ENCODE data around the gene GALK2.
"Not testable (repeated sequence)": the region's sequence is repeated elsewhere in the genome, so short reads cannot be mapped to it uniquely, and the experiment has no call there.

Gene GALK2

DNA sequence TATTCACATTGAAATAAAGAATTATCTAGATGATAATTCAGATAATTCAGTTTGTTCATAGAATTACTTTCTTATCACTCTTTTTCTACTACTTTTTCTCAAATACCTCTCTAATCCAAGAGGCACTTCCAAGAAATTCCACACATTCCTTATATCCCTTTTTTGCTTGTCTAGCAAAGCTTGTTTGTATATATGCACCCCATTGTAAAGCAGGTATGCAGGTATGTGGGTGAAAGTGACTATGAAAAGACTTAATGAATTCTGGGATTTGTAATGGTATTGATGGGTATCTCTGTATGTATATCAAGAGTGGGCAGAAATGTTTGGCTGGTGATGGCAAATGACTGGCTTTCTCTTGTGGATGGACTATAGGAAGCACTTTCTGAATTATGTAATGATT lies 158.9 kb downstream of the GALK2 start:
- in situ Hi-C loops (cut with HindIII; ENCODE audit: low sequenced_read_pairs), result no loop called here

DNA sequence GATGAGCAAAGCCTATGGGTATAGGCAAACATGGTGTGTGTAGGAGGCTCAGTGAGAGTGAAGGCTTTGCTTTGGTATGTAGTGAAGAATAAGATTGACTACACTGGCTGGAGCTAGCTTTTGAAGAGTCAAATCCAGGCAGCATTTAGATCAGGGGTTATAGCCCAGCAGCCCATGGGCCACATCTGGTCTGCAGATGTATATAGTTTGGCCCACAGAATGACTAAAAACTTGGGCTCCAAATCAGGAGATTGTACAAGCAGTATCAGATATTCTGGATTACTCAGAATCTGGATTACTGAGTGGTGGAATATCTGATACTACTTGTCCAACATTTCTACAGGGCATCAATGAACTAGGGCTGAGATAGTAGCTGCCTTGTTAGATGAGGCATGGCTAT lies 160.1 kb downstream of the GALK2 start:
- in situ Hi-C loops (cut with HindIII; ENCODE audit: low sequenced_read_pairs), result no loop called here

DNA sequence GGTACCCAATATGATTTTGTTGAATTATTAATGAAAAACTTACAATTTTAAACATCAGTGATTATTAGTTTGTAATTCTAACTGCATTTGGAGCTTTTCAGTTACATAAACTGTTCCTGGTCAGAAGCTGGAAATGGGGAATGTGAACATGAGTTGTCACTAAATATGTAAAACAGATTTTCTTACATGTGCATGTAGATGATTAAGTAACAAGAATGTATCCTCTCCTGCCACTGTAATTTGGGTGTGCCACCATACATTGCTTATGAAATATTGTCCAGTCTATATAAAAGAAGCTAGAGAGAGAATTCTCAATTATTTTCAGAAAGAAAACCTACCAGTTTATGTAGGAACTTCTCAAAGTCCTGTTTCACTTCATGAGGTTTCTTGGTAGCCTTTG lies 161.4 kb downstream of the GALK2 start:
- in situ Hi-C loops (cut with HindIII; ENCODE audit: low sequenced_read_pairs), result no loop called here

DNA sequence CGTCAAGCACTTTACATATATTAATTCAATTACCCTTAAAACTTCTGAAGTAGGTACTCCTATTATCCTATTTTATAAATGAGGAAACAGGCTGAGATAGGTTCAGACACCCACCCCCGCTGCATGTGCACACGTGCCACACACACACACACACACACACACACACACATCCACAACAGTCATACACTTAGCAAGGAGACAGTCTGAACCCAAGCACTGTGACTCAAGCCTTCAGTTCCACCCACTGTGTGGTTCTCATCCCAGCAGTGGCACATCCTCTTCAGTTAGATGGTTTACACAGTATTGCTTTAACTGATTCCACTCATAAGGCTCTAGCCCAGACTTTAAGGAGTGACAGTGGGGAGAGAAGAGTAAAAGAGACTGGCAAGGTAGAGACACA lies 161.9 kb downstream of the GALK2 start:
- in situ Hi-C loops (cut with HindIII; ENCODE audit: low sequenced_read_pairs), result no loop called here

DNA sequence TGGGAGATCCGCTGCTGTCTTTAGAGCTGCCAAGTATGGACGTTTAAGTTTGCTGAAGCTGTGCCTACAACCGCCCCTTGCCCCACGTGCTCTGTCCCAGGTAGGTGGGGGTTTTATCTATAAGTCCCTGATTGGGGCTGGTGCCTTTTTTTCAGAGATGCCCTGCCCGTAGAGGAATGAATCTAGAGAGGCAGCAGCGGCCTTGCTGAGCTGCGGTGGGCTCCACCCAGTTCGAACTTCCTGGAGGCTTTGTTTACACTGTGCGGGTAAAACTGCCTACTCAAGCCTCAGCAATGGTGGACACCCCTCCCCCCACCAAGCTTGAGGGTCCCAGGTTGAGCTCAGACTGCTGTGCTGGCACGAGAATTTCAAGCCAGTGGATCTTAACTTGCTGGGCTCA lies 169.6 kb downstream of the GALK2 start:
- in situ Hi-C loops (cut with HindIII; ENCODE audit: low sequenced_read_pairs), result no loop called here

DNA sequence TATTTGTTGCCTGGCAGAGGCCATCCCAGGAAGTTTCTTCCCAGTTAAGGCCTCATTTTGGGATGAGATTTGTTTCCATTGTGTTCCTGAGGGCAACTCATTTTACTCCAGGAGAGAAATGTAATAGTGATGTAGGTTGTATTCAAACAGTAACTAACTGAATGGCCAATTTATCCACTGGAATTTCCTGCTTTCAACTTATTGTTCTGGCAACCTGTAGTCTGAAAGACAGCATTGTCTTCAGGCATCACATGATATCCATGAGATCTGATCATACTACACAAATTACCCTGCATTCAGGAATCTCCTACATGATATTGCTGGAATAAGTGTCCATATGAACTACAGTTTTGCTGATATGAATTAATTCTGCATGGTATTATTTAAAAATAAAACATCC lies 173.5 kb downstream of the GALK2 start:
- in situ Hi-C loops (cut with HindIII; ENCODE audit: low sequenced_read_pairs), result no loop called here

DNA sequence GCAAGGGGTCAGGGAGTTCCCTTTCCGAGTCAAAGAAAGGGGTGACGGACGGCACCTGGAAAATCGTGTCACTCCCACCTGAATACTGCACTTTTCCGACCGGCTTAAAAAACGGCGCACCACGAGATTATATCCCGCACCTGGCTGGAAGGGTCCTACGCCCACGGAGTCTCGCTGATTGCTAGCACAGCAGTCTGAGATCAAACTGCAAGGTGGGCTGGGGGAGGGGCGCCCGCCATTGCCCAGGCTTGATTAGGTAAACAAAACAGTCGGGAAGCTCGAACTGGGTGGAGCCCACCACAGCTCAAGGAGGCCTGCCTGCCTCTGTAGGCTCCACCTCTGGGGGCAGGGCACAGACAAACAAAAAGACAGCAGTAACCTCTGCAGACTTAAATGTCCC lies 184.4 kb downstream of the GALK2 start:
- in situ Hi-C loops (cut with HindIII; ENCODE audit: low sequenced_read_pairs), result not testable (repeated sequence)

DNA sequence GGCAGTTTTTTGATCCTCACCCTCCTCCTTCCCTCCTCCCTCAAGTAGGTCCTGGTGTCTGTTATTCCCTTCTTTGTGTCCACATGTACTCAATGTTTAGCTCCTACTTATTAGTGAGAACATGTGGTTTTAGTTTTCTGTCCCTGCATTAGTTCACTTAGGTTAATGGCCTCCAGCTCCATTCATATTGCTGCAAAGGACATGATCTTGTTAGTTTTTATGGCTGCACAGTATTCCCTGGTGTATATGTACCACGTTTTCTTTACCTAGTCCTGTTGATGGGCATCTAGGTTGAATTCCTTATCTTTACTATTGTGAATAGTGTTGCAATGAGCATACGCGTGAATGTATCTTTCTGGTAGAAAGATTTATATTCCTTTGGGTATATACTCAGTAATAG lies 191.3 kb downstream of the GALK2 start:
- in situ Hi-C loops (cut with HindIII; ENCODE audit: low sequenced_read_pairs), result no loop called here

DNA sequence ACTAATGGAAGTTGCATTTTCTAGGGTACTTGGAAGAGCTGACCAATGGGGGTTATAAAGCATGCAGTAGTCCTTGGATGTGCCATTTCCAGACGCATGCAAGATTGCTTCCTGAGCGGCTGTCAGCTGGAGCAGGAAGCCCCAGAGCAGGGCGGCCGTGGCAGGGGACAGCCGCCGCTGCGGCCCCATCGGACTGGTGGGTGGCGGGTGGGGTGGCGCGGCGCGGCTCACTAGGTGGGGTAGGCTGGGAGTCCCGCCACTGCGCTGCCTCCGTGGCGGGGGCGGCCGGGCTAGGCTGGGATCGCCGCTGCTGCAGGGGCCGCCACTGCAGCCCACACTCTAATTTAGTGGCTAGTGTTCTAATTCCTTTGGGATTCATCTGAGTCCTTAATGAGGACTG lies 196.4 kb downstream of the GALK2 start:
- in situ Hi-C loops (cut with HindIII; ENCODE audit: low sequenced_read_pairs), result no loop called here

DNA sequence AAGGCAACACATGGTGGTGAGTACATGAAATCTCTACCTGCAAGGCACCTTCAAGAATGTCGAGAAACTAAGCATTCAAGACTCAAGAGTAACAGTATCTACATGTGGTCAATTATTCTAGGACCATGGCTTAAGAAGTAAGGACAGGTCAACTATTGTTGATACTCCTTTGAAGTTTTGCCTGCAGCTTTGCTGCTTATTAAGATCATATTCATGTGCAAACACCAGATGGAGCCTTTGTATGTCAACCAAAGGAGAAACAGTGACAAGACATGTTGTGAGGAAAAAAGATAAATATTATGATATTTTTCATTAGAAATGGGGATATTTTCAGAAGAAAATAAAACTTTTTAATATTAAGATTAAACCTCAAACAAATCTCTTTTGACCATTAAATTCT lies 200.7 kb downstream of the GALK2 start:
- in situ Hi-C loops (cut with HindIII; ENCODE audit: low sequenced_read_pairs), result no loop called here

DNA sequence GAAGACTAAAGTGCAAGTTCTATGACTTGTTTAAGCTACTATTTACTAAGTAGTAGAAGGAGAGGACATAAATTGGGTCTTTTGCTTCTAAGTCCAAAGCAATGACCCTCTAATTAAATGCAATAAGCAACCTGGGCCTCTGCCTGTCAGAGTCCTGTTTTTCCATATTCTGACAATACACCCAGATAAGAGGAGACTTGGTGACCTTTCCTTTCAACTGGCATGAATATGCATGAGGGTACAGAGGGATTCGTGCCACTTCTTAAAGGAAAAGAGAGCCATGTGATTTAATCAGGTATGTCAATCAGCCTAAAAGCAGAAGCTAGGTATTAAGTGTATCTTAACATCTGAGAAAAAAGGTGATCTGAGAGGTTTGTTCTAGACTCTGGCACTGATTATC lies 202.3 kb downstream of the GALK2 start:
- in situ Hi-C loops (cut with HindIII; ENCODE audit: low sequenced_read_pairs), result no loop called here

DNA sequence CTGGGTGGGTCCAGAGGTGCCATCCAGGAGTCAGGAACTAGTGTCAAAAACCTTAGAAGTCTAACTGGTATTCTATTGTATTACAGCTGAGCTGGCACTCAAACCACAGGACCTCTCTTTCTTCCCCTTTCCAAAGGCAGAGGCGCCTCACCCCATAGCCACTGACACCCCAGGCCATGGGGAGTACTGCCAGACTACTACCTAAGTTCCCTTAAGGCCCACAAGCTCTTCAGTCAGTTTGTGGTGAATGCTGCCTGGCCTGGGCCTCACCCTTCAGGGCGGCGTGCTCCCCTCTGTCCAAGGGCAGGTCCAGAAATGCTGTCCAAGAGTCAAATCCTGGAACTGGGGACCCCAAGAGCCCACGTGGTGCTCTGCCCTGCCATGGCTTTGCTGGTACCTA lies 209.9 kb downstream of the GALK2 start:
- in situ Hi-C loops (cut with HindIII; ENCODE audit: low sequenced_read_pairs), result no loop called here

DNA sequence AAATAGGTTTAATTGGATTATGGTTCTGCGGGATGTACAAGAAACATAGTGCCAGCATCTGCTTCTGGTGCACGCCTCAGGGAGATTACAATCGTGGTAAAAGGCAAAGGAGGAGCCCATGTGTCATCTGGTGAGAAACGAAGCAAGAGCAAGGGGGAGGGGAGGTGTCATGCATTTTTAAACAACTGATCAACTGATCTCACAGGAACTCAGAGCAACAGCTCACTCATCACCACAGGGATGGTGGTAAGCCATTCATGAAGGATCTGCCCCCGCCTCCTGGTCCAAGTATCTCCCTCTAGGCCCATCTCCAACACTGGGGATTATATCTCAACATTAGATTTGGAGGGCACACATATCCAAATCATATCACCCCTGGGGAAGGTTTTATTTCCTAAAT lies 210.9 kb downstream of the GALK2 start:
- in situ Hi-C loops (cut with HindIII; ENCODE audit: low sequenced_read_pairs), result no loop called here
